Bronchial smooth muscle cell (primary cell): Measurements from ENCODE around the gene BPIFB6. TPM values are rescaled to one million over a fixed set of nuclear protein-coding genes. Genes with fewer than 3 reads are reported as not detected.

Experiments
- total RNA-seq: library from RNA; depleted of rRNA; stranded (reverse); fragments of >200 nt; gene quantifications from 2 replicates; pipeline ENCODE4 v1.2.1, GENCODE V29; 2014

The BPIFB6 gene
- total RNA-seq, result not detected in 2 replicates

GRCh38 chr20:33031531-33031930 is at the start of gene BPIFB6:
Gene BPIFB6 (plus strand): TSS chr20:33031648. CDS start chr20:33031648, 0 bp downstream.

GRCh38 chr20:33004141-33004751 is 27.2 kb upstream of the BPIFB6 start, which contains the start of gene SUN5:
Gene SUN5 (minus strand): TSS chr20:33004433. CDS start chr20:33004340, 93 bp downstream.

GRCh38 chr20:33007376-33008335 is 23.8 kb upstream of the BPIFB6 start, which contains the start of gene BPIFB2:
Gene BPIFB2 (plus strand): TSS chr20:33007704. CDS start chr20:33008575, 871 bp downstream.

GRCh38 chr20:33053291-33054106 is 22.1 kb downstream of the BPIFB6 start, which contains the start of gene BPIFB3:
Gene BPIFB3 (plus strand): TSS chr20:33053903. CDS start chr20:33055436, 1,533 bp downstream.

GRCh38 chr20:33079259-33079658 is 47.8 kb downstream of the BPIFB6 start, which contains the start of gene BPIFB4:
Gene BPIFB4 (plus strand): TSS chr20:33079643. CDS start chr20:33081527, 1,884 bp downstream.

Other genes starting within 250 kb of the BPIFB6 start
- 53.5 and 55.2 TPM in 2 replicates for gene MAPRE1, start 211.7 kb upstream of the BPIFB6 start, total RNA-seq
- under 0.01 TPM in 1 of 2 replicates, not detected in the other for gene EFCAB8, start 172.7 kb upstream of the BPIFB6 start, total RNA-seq
- not detected in 2 replicates for gene SUN5, start 27.2 kb upstream of the BPIFB6 start, total RNA-seq
- not detected in 2 replicates for gene BPIFB2, start 23.9 kb upstream of the BPIFB6 start, total RNA-seq
- gene BPIFB3, start 22.3 kb downstream of the BPIFB6 start, total RNA-seq, result not detected in 2 replicates
- gene BPIFB4, start 48.0 kb downstream of the BPIFB6 start, total RNA-seq, result not detected in 2 replicates
- not detected in 2 replicates for gene BPIFA2, start 136.5 kb downstream of the BPIFB6 start, total RNA-seq
- gene BPIFA3, start 185.7 kb downstream of the BPIFB6 start, total RNA-seq, result not detected in 2 replicates
- gene BPIFA1, start 204.3 kb downstream of the BPIFB6 start, total RNA-seq, result not detected in 2 replicates